ENCODE results near the gene PSORS1C1.

PSORS1C1 gene

DNA sequence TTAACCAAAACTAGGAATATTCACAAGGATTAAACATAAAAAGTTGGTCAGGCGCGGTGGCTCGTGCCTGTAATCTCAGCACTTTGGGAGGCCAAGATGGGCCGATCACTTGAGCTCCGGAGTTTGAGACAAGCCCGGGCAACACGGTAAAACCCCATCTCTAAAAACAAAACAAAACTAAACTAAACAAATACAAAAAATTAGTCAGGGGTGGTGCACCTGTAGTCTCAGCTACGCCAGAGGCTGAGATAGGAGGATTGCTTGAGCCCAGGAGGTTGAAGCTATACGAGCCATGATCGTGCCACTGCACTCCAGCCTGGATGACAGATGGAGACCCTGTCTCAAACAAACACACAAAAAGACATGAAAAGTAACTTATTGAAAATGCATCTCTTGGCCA, 21.1 kb downstream of the PSORS1C1 start:
- Histone ChIP-seq H3K9me2 (replicated peaks; ENCODE audit: control insufficient read depth, low read length) (no peaks in the 10 kb centered on the region), H3K27me3 (ENCODE audit: control insufficient read depth, low read length) (no peaks in the 10 kb centered on the region), H3F3A (ENCODE audit: control insufficient read depth, insufficient read depth) (no peaks in the 10 kb centered on the region), H3K4me2 (ENCODE audit: low read length) (no peak overlapping the region), H3K9me3 (ENCODE audit: control insufficient read depth, insufficient read depth, low read length) (no peaks in the 10 kb centered on the region), H3K4me3 (ENCODE audit: low read length) (no peak overlapping the region), H3K27ac (ENCODE audit: low read depth, low read length) (no peak overlapping the region), H3K4me1 (ENCODE audit: control insufficient read depth, low read length) (peaks cover 5% of the 10 kb centered on the region), H3K36me3 (ENCODE audit: control insufficient read depth, low read length) (no peaks in the 10 kb centered on the region), H4K20me1 (ENCODE audit: control insufficient read depth, insufficient read depth, low read depth, low read length) (no peaks in the 10 kb centered on the region), H3K79me2 (ENCODE audit: control insufficient read depth, low read length) (no peaks in the 10 kb centered on the region)
- TF ChIP-seq EZH2phosphoT487 (IDR thresholded peaks at IDR 0.05; ENCODE audit: borderline replicate concordance, low read length) = no peak

- Histone ChIP-seq H3K79me2 (ENCODE audit: control insufficient read depth, low read length) (no peaks in the 10 kb centered on the region), H3K27me3 (ENCODE audit: control insufficient read depth, low read length) (no peaks in the 10 kb centered on the region), H4K20me1 (ENCODE audit: control insufficient read depth, insufficient read depth, low read depth, low read length) (no peaks in the 10 kb centered on the region), H3F3A (ENCODE audit: control insufficient read depth, insufficient read depth) (no peaks in the 10 kb centered on the region), H3K4me3 (ENCODE audit: low read length) (peak within 1 kb of the TSS; percentile 47), H3K27ac (ENCODE audit: low read depth, low read length) (no peak within 1 kb of the TSS), H3K36me3 (ENCODE audit: control insufficient read depth, low read length) (peaks cover 4% of the 10 kb centered on the region; the same call in 1 of the 2 replicates), H3K4me1 (ENCODE audit: control insufficient read depth, low read length) (peaks cover 5% of the 10 kb centered on the region), H3K4me2 (ENCODE audit: low read length) (peak within 1 kb of the TSS; percentile 62), H3K9me2 (replicated peaks; ENCODE audit: control insufficient read depth, low read length) (no peaks in the 10 kb centered on the region), H3K9me3 (ENCODE audit: control insufficient read depth, insufficient read depth, low read length) (no peaks in the 10 kb centered on the region)
- TF ChIP-seq EZH2phosphoT487 (IDR thresholded peaks at IDR 0.05; ENCODE audit: borderline replicate concordance, low read length) (no peak), CTCF (IDR thresholded peaks at IDR 0.05; ENCODE audit: low read depth, low read length, poor library complexity, severe bottlenecking) (no peak)
Observed at GRCh38 chr6:31138982-31139381, 24.4 kb downstream of the PSORS1C1 start, which contains the start of gene PSORS1C2. TSS of gene PSORS1C2 (minus strand) at chr6:31139066. CDS start at chr6:31139026, 40 bp downstream.

- Histone ChIP-seq H3F3A (ENCODE audit: control insufficient read depth, insufficient read depth) (no peaks in the 10 kb centered on the region), H4K20me1 (ENCODE audit: control insufficient read depth, insufficient read depth, low read depth, low read length) (no peaks in the 10 kb centered on the region), H3K4me1 (ENCODE audit: control insufficient read depth, low read length) (peaks cover 5% of the 10 kb centered on the region), H3K27ac (ENCODE audit: low read depth, low read length) (no peak overlapping the region), H3K79me2 (ENCODE audit: control insufficient read depth, low read length) (no peaks in the 10 kb centered on the region), H3K4me2 (ENCODE audit: low read length) (no peak overlapping the region), H3K4me3 (ENCODE audit: low read length) (no peak overlapping the region), H3K27me3 (ENCODE audit: control insufficient read depth, low read length) (no peaks in the 10 kb centered on the region), H3K9me2 (replicated peaks; ENCODE audit: control insufficient read depth, low read length) (no peaks in the 10 kb centered on the region), H3K9me3 (ENCODE audit: control insufficient read depth, insufficient read depth, low read length) (no peaks in the 10 kb centered on the region), H3K36me3 (ENCODE audit: control insufficient read depth, low read length) (peaks cover 11% of the 10 kb centered on the region)
- TF ChIP-seq EZH2phosphoT487 (IDR thresholded peaks at IDR 0.05; ENCODE audit: borderline replicate concordance, low read length) (no peak), CTCF (IDR thresholded peaks at IDR 0.05; ENCODE audit: low read depth, low read length, poor library complexity, severe bottlenecking) (no peak)
Observed at GRCh38 chr6:31139599-31139998, 25.0 kb downstream of the PSORS1C1 start.

- no peak overlapping the region for H3K27ac ChIP-seq (ENCODE audit: low read depth, low read length)
- no peak overlapping the region for H3K4me2 ChIP-seq (ENCODE audit: low read length)
- no peaks in the 10 kb centered on the region for H3K27me3 ChIP-seq (ENCODE audit: control insufficient read depth, low read length)
- TF ChIP-seq EZH2phosphoT487 (IDR thresholded peaks at IDR 0.05; ENCODE audit: borderline replicate concordance, low read length) (no peak), CTCF (IDR thresholded peaks at IDR 0.05; ENCODE audit: low read depth, low read length, poor library complexity, severe bottlenecking) (no peak)
- no peaks in the 10 kb centered on the region for H3F3A ChIP-seq (ENCODE audit: control insufficient read depth, insufficient read depth)
- H3K36me3 ChIP-seq (ENCODE audit: control insufficient read depth, low read length) = peaks cover 12% of the 10 kb centered on the region
- no peaks in the 10 kb centered on the region for H4K20me1 ChIP-seq (ENCODE audit: control insufficient read depth, insufficient read depth, low read depth, low read length)
- H3K4me1 ChIP-seq (ENCODE audit: control insufficient read depth, low read length) = peaks cover 5% of the 10 kb centered on the region
- H3K9me2 ChIP-seq (replicated peaks; ENCODE audit: control insufficient read depth, low read length) = no peaks in the 10 kb centered on the region
- no peaks in the 10 kb centered on the region for H3K9me3 ChIP-seq (ENCODE audit: control insufficient read depth, insufficient read depth, low read length)
- H3K79me2 ChIP-seq (ENCODE audit: control insufficient read depth, low read length) = no peaks in the 10 kb centered on the region
- H3K4me3 ChIP-seq (ENCODE audit: low read length) = no peak overlapping the region
Observed at GRCh38 chr6:31140643-31141042, 26.0 kb downstream of the PSORS1C1 start.
